Activated CD8-positive, alpha-beta memory T cell treated with anti-CD3 and anti-CD28 coated beads, Interleukin-2, amount 50 U/mL, for 24 hours (primary cell): ENCODE measurements around the gene TLNRD1.

Experiments used
- DNase-seq: peaks from one replicate; pipeline ENCODE4 v3.0.0-alpha.2; 2020; ENCODE audit errors: extremely low read depth

The TLNRD1 gene

GRCh38 chr15:80977627-80978036 is 23.1 kb upstream of the TLNRD1 start:
- no peak for DNase-seq

- no peak for DNase-seq
Observed at GRCh38 chr15:80978685-80979329, 21.9 kb upstream of the TLNRD1 start.

DNA sequence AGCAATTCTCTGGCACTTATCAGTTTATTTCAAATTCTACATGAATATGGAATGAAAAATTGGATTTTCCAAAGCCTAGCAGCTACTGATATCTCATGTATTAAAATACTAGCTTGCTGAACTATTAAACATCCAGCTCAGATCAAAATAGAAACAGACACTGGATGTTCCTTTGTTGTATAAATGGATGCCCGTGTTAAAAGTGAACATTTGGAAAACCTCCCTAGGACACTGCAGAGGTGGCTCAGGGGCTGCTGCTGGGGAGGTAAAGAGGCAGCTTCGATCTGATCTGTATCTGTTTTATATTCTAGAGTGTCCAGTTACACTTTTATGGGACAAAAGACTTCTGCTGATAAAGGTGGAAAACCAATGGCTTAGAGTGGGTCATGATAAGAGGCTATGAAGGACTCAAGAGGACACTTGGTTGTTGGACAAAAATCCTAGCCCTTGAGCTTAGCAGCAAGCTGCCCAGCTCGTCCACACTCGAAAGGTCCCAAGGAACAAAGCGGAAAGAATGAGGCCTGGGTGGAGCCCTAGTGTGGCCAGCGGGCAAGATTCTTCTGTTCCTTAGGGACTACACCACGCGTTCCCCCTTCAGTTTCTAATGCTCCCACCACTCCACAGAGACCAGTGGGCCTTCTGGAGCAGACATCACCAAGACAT is 21.1 kb upstream of the TLNRD1 start:
- no peak for DNase-seq

GRCh38 chr15:80982205-80982604 is 18.5 kb upstream of the TLNRD1 start:
- DNase-seq = no peak

DNA sequence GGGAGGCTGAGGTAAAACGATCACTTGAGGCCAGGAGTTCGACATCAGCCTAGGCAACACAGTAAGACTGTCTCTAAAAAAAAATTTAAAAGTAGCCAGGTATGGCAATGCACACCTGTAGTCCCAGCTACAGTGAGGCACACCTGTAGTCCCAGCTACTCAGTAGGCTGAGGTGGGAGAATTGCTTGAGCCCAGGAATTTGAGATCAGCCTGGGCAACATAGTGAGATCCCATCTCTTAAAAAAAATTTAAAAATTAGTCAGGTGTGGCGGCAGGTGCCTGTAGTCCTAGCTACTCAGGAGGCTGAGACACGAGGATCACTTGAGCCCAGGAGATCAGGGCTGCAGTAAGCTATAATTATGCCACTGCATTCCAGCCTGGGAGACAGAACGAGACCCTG is 17.9 kb upstream of the TLNRD1 start:
- DNase-seq = no peak

DNA sequence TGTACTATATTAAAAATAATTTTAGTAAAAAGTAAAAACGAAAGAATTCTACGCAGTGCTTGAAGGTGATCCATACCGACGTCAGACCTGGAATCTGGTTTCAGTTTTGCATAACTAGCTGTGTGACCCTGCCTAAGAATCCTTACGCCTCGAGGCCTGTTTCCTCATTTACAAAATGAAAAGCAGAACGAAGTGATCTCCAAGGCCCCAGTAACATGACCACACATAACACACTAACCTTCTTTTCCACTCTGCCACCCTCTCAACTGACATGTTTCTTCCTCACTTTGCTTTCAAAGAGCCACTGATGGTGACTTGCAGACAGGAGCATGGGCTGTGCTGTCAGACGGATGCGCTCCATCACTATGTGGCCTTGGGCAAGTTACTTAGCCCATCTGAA is 15.9 kb upstream of the TLNRD1 start:
- DNase-seq = no peak

DNA sequence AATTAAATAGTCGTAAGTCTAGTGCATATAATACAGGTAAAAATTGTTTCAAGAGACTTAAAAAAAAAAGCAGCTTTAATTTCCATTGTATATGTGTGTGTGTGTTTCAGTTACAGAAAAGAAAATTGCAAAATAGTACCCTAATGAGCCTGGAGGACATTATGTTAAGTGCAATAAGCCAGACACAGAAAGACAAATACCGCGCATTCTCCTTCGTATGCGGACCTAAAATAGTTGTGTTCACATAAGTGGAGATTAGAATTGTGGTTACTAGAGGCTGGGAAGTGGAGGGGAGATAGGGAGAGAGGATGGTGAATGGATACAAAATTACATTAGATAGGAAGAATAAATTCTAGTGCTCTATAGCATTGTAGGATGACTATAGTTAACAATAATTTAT is 14.7 kb upstream of the TLNRD1 start:
- no peak for DNase-seq

GRCh38 chr15:80986487-80986886 is 14.2 kb upstream of the TLNRD1 start:
- no peak for DNase-seq

DNA sequence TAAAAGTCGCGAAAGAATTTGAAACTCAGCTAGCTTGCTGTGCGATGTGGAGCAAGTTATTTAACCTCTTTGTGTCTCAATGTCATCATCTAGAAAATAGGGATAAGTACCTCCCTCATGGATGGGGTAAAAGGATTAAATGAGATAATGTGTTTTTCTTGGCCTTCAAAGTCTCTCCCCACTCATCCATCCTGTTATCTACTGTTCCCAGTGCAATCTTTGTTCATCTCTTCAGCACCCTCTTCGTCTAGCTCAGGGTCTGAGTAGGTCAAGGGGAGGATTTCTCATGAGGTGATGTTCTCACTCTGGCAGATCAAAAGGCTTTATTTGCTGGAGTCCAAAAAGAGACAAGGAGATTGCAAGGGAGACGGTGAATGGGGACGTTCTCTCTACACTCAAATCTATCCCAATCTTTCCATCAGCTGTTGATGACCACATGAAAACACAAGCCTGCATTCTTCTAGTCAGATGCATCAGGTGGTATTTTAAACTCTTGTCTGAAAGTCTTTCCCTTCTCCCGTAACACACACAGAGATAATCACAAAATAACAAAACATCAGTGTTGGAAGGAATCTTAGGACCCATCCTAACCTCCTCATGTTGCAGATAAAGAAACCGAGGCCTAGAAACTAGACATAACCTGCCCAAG is 12.5 kb upstream of the TLNRD1 start:
- no peak for DNase-seq

GRCh38 chr15:80989081-80989517 is 11.6 kb upstream of the TLNRD1 start:
- no peak for DNase-seq

- DNase-seq = peak; percentile 92
Observed at GRCh38 chr15:80989518-80990478, 10.9 kb upstream of the TLNRD1 start, which contains the start of gene MESD. MESD (minus strand) TSS chr15:80989819; CDS start chr15:80989791, 28 bp downstream.

DNA sequence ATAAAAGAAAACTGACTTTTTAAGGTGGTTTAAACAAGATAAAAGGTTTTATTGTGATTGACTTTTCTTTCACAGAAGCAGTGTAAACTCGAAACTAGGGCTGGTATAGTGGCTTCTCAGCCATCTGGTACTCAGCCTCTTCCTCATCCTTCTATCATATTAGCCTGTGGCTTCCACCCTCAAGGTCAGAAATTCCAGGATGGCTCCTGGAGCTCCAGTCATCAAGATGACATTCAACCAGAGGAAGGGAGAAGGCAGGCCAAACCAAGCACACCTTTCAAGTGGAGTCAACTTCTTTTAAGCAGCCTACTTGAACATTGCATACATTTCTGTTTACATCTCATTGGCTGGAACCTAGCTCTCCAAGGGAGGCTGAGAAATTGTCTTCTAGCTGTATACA is 9.8 kb upstream of the TLNRD1 start:
- no peak for DNase-seq

DNA sequence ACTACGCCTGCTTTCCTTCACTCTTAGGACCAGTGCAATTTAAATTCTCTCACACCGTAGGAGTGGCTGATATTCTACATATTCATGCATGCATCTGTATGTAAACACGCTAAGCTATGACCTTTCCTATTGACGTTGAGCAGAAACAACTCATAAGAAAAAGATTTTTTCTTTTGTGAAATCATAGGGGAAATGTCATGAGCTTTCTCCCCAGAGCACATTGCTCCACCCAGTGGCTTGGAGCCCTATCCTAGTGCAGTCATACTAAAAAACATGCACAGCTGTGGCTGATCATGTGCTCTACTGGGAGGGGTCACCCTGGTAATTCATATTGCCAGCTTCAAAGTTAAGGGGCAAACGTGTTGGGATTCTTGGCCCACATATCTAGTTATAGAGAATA is 9.3 kb upstream of the TLNRD1 start:
- DNase-seq = no peak

GRCh38 chr15:80992006-80992405 is 8.7 kb upstream of the TLNRD1 start:
- no peak for DNase-seq

DNA sequence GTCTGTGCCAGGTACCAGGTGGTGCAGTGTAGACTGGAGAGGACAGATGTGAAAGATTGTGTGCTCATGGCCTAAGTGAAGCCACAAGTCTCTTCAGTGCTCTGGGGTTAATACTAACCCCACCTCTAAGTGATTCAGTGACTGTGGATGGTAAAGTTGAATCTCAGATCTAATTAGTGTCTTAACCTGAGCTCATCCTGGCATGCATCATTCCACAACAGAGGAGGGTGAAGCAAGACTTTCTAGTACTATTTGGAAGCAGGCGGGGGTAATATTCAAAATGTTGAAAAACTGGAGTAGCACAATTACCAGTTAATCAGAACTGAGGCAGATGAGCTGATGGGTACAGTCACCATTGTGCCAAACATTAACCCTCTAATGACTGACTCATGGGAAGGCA is 8.3 kb upstream of the TLNRD1 start:
- DNase-seq = no peak

DNA sequence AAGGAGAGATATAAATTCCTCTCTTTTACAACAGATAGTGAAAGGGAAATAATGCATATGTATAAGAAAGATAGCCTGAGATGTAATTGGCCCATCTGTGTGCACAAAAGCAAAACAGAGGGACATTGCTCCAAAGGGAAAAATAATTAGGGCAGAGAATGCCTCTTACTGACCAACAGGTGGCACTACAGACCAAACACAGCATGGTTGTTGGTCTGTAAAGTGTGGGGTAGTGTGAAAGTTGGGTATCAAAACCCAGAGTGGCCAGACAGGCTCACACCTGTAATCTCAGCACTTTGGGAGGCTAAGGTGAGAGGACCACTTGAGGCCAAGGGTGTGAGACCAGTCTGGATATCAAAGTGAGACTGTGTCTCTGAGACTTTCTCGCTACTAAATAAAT is 4.5 kb upstream of the TLNRD1 start:
- DNase-seq = no peak

- no peak for DNase-seq
Observed at GRCh38 chr15:80997692-80998091, 3.0 kb upstream of the TLNRD1 start.

GRCh38 chr15:80998251-80998650 is 2.5 kb upstream of the TLNRD1 start:
- no peak for DNase-seq

DNA sequence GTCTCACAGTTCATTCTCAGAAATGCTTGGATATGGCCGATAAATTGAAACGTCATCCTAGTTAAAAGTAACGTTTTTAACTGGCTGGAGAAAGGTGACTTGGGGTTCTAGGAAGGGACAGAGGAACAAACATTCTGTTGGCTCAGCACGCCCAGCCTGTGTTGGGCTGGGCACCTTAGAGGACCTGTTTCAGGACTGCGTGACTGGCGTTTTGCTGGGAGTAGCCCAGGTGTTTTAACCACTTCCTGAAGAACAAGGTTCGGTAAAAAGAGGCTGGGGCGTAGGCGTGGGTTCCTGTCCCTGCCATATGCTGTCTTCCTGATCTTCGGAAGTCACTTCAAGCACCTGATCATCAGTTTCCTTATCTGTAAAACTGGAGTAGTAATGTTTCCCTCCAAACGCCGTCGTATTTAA is 1.1 kb upstream of the TLNRD1 start:
- no peak for DNase-seq

- no peak for DNase-seq
Observed at GRCh38 chr15:81000144-81000623, 539 bp upstream of the TLNRD1 start.

- no peak for DNase-seq
Observed at GRCh38 chr15:81001152-81002008, 657 bp downstream of the TLNRD1 start.
